Femur (tissue), 1 donor: ENCODE measurements around the gene FMN1.

ENCODE experiments used
- DNase-seq: peaks from one replicate; pipeline ENCODE4 v3.0.0-alpha.2; 2017

The FMN1 gene

GRCh38 chr15:32909431-32909830 is 285.1 kb downstream of the FMN1 start:
- DNase-seq: no peak

GRCh38 chr15:32908872-32909271 is 285.6 kb downstream of the FMN1 start:
- no peak for DNase-seq

- DNase-seq: no peak
Observed at GRCh38 chr15:32908135-32908801, 286.2 kb downstream of the FMN1 start.

- DNase-seq: peak; percentile 25
Observed at GRCh38 chr15:32905481-32905880, 289.0 kb downstream of the FMN1 start.

GRCh38 chr15:32904448-32904847 is 290.1 kb downstream of the FMN1 start:
- no peak for DNase-seq

GRCh38 chr15:32903591-32904290 is 290.8 kb downstream of the FMN1 start:
- no peak for DNase-seq

GRCh38 chr15:32901995-32902394 is 292.5 kb downstream of the FMN1 start:
- no peak for DNase-seq

GRCh38 chr15:32901192-32901591 is 293.3 kb downstream of the FMN1 start:
- no peak for DNase-seq

- no peak for DNase-seq
Observed at GRCh38 chr15:32899126-32899596, 295.4 kb downstream of the FMN1 start.

GRCh38 chr15:32898414-32898813 is 296.1 kb downstream of the FMN1 start:
- DNase-seq: no peak

- DNase-seq: no peak
Observed at GRCh38 chr15:32893421-32893820, 301.1 kb downstream of the FMN1 start.

- DNase-seq: no peak
Observed at GRCh38 chr15:32889214-32889613, 305.3 kb downstream of the FMN1 start.

- no peak for DNase-seq
Observed at GRCh38 chr15:32888221-32888761, 306.2 kb downstream of the FMN1 start.

GRCh38 chr15:32887090-32887489 is 307.4 kb downstream of the FMN1 start:
- no peak for DNase-seq

- DNase-seq: no peak
Observed at GRCh38 chr15:32886459-32886858, 308.1 kb downstream of the FMN1 start.

GRCh38 chr15:32885713-32886112 is 308.8 kb downstream of the FMN1 start:
- no peak for DNase-seq

GRCh38 chr15:32884146-32884545 is 310.4 kb downstream of the FMN1 start:
- no peak for DNase-seq

GRCh38 chr15:32882955-32883354 is 311.6 kb downstream of the FMN1 start:
- DNase-seq: no peak

GRCh38 chr15:32881528-32881927 is 313.0 kb downstream of the FMN1 start:
- no peak for DNase-seq

- no peak for DNase-seq
Observed at GRCh38 chr15:32880642-32881041, 313.9 kb downstream of the FMN1 start.

- DNase-seq: no peak
Observed at GRCh38 chr15:32879980-32880379, 314.5 kb downstream of the FMN1 start.

GRCh38 chr15:32878869-32879805 is 315.4 kb downstream of the FMN1 start:
- no peak for DNase-seq

- no peak for DNase-seq
Observed at GRCh38 chr15:32878342-32878741, 316.2 kb downstream of the FMN1 start.
